Keratinocyte (primary cell): ENCODE measurements around the gene TRPM3. TPM values are rescaled to one million over a fixed set of nuclear protein-coding genes. Genes with fewer than 3 reads are reported as not detected.

Source experiments
- DNase-seq: peaks from one replicate; pipeline ENCODE4 v3.0.0-alpha.2; 2011; ENCODE audit warnings: low read depth, missing footprints, low spot score
- FAIRE-seq: peaks from 2 replicates; lab custom pipeline; 2011; peaks lifted over from hg19 to GRCh38; lab: Jason Lieb, UNC
- H2AFZ ChIP-seq: 2 replicates; pipeline ENCODE4 v1.6.0; 2012; ENCODE audit warnings: low read length, control low read depth, inconsistent platforms; ENCODE audit not compliant: control insufficient read depth
- H3K27ac ChIP-seq: 2 replicates; pipeline ENCODE4 v1.5.1; 2011; ENCODE audit warnings: low read length; ENCODE audit not compliant: control insufficient read depth, insufficient read depth
- H3K27me3 ChIP-seq: 3 replicates; pipeline ENCODE4 v1.6.0; 2011; ENCODE audit warnings: low read length; ENCODE audit not compliant: control insufficient read depth, insufficient read depth; ENCODE audit errors: extremely low read depth
- H3K36me3 ChIP-seq, 2 experiments: 2 replicates in 1 of 2; 3 replicates in 1 of 2; pipeline ENCODE4 v1.5.1; 2011; ENCODE audit warnings: low read length in 2 of 2, mild to moderate bottlenecking in 1 of 2; ENCODE audit not compliant: control insufficient read depth in 2 of 2, insufficient read depth in 2 of 2; ENCODE audit errors: extremely low read depth in 1 of 2
- H3K4me1 ChIP-seq: 3 replicates; pipeline ENCODE4 v1.5.1; 2011; ENCODE audit warnings: low read length; ENCODE audit not compliant: control insufficient read depth, insufficient read depth; ENCODE audit errors: extremely low read depth
- H3K4me2 ChIP-seq: 3 replicates; pipeline ENCODE4 v1.6.0; 2011; ENCODE audit warnings: low read depth, low read length; ENCODE audit not compliant: control insufficient read depth, insufficient read depth; ENCODE audit errors: extremely low read depth
- H3K4me3 ChIP-seq, 3 experiments: fragments of 200-600 bp in 1 of 3; sonication (generic) in 1 of 3; 2 replicates in 2 of 3; 3 replicates in 1 of 3; pipeline ENCODE4 v1.5.1; 2011 to 2016; ENCODE audit warnings: low read length in 3 of 3, mild to moderate bottlenecking in 3 of 3, control low read depth in 2 of 3, inconsistent platforms in 1 of 3, low read depth in 1 of 3, mixed read lengths in 1 of 3, mixed run types in 1 of 3, moderate library complexity in 1 of 3; ENCODE audit not compliant: control insufficient read depth in 2 of 3, insufficient read depth in 2 of 3; ENCODE audit errors: extremely low read depth in 1 of 3
- H3K79me2 ChIP-seq: 2 replicates; pipeline ENCODE4 v1.6.0; 2012; ENCODE audit warnings: low read length; ENCODE audit not compliant: control insufficient read depth, insufficient read depth
- H3K9ac ChIP-seq: 3 replicates; pipeline ENCODE4 v1.6.0; 2011; ENCODE audit warnings: low read length; ENCODE audit not compliant: control insufficient read depth, insufficient read depth; ENCODE audit errors: extremely low read depth
- H3K9me1 ChIP-seq: 3 replicates; pipeline ENCODE4 v1.6.0; 2011; ENCODE audit warnings: low read length; ENCODE audit not compliant: control insufficient read depth, insufficient read depth; ENCODE audit errors: extremely low read depth
- H3K9me3 ChIP-seq: 2 replicates; pipeline ENCODE4 v1.5.1; 2012; ENCODE audit warnings: low read depth, low read length; ENCODE audit not compliant: control insufficient read depth
- H4K20me1 ChIP-seq: 3 replicates; pipeline ENCODE4 v1.6.0; 2011; ENCODE audit warnings: low read length; ENCODE audit not compliant: control insufficient read depth, insufficient read depth; ENCODE audit errors: extremely low read depth
- CTCF ChIP-seq, 3 experiments: IDR thresholded peaks in 1 of 3; conservative IDR thresholded peaks in 1 of 3; optimal IDR thresholded peaks in 1 of 3; 2 replicates in 2 of 3; 3 replicates in 1 of 3; pipeline versions ENCODE3 to v1.5.1; 2011; ENCODE audit warnings: low read length in 3 of 3, mild to moderate bottlenecking in 3 of 3, moderate library complexity in 2 of 3, control low read depth in 1 of 3, inconsistent platforms in 1 of 3; ENCODE audit not compliant: insufficient read depth in 2 of 3; ENCODE audit errors: extremely low read depth in 1 of 3
- EZH2 ChIP-seq: IDR thresholded peaks from one replicate; pipeline ENCODE4 v1.6.1; 2012; ENCODE audit warnings: inconsistent platforms, mild to moderate bottlenecking, low read length, moderate library complexity
- dilution Hi-C: fragments of 300-500 bp; cut with MboI; formaldehyde crosslinking; loops from one replicate; pipeline ENCODE4 v1.7.0; 2020; ENCODE audit warnings: low sequenced_read_pairs; ENCODE audit not compliant: extremely low pct_ligation_motif_present
- polyA plus RNA-seq, 5 experiments: library from polyadenylated mRNA; depleted of rRNA in 3 of 5; stranded (reverse) in 3 of 5; stranded (forward) in 1 of 5; unstranded in 1 of 5; fragments of >200 nt; gene quantifications; 1 replicate in 1 of 5; 2 replicates in 3 of 5; 3 replicates in 1 of 5; pipeline versions ENCODE4 v1.2.1 to v1.2.3, GENCODE V29; 2011 to 2012; ENCODE audit warnings: missing spikeins in 2 of 5, low read depth in 1 of 5, low replicate concordance in 1 of 5

TRPM3 gene
- polyA plus RNA-seq, 1 donor (not counting 4 experiments of a cell fraction or from before 2014, with no cell fraction given), result 0.03 TPM

- Histone ChIP-seq H3K4me3 (no peak overlapping the region), H3K9me3 (no peaks in the 10 kb centered on the region), H3K9me1 (no peaks in the 10 kb centered on the region), H3K27me3 (no peaks in the 10 kb centered on the region), H3K36me3 (no peaks in the 10 kb centered on the region), H3K79me2 (no peaks in the 10 kb centered on the region), H3K4me1 (no peaks in the 10 kb centered on the region), H3K4me2 (no peak overlapping the region), H2AFZ (no peak overlapping the region), H4K20me1 (no peaks in the 10 kb centered on the region), H3K27ac (no peak overlapping the region), H3K9ac (no peak overlapping the region)
- FAIRE-seq (no peak), DNase-seq (no peak)
- dilution Hi-C loops, result no loop called here
- TF ChIP-seq CTCF (optimal IDR thresholded peaks at IDR 0.05 in 1 of 3, IDR thresholded peaks at IDR 0.05 in 1 of 3, conservative IDR thresholded peaks at IDR 0.05 in 1 of 3; ENCODE audit: extremely low read depth in 1 of 3, insufficient read depth in 2 of 3, low read length in 3 of 3), result no peak
- TF ChIP-seq EZH2, result no peak
Observed at GRCh38 chr9:71115448-71115975, 5.9 kb downstream of the TRPM3 start.

GRCh38 chr9:71112866-71113265 lies 8.6 kb downstream of the TRPM3 start:
- no peaks in the 10 kb centered on the region for H3K27me3 ChIP-seq
- no peak overlapping the region for H3K27ac ChIP-seq
- TF ChIP-seq CTCF (optimal IDR thresholded peaks at IDR 0.05 in 1 of 3, IDR thresholded peaks at IDR 0.05 in 1 of 3, conservative IDR thresholded peaks at IDR 0.05 in 1 of 3; ENCODE audit: extremely low read depth in 1 of 3, insufficient read depth in 2 of 3, low read length in 3 of 3) (no peak), EZH2 (no peak)
- no peaks in the 10 kb centered on the region for H3K4me1 ChIP-seq
- H3K4me3 ChIP-seq, result no peak overlapping the region
- no peak for FAIRE-seq
- H3K4me2 ChIP-seq, result no peak overlapping the region
- H3K36me3 ChIP-seq, result no peaks in the 10 kb centered on the region
- no peaks in the 10 kb centered on the region for H3K9me1 ChIP-seq
- DNase-seq, result no peak
- H4K20me1 ChIP-seq, result no peaks in the 10 kb centered on the region
- no peaks in the 10 kb centered on the region for H3K79me2 ChIP-seq
- dilution Hi-C loops, result no loop called here
- no peak overlapping the region for H3K9ac ChIP-seq
- no peaks in the 10 kb centered on the region for H3K9me3 ChIP-seq
- H2AFZ ChIP-seq, result no peak overlapping the region
